MM.1S (cell line): ENCODE results near the gene HECTD2.

ENCODE experiments used
- DNase-seq: peaks from one replicate; pipeline ENCODE4 v3.0.0-alpha.2; 2015
- H2AFZ ChIP-seq: fragments of 300-600 bp; sonication (generic); 2 replicates; pipeline ENCODE4 v1.6.0; 2016; ENCODE audit warnings: antibody characterized with exemption, low read length
- H3F3A ChIP-seq: fragments of 300-600 bp; sonication (generic); 2 replicates; pipeline ENCODE4 v1.6.1; 2016; ENCODE audit warnings: mild to moderate bottlenecking, antibody characterized with exemption, low read length, moderate library complexity, mixed read lengths; ENCODE audit not compliant: insufficient read depth
- H3K27ac ChIP-seq: fragments of 300-600 bp; sonication (generic); 2 replicates; pipeline ENCODE4 v1.5.1; 2016; ENCODE audit warnings: mild to moderate bottlenecking, low read length
- H3K27me3 ChIP-seq: fragments of 300-600 bp; sonication (generic); replicated peaks from 2 replicates; pipeline ENCODE4 v1.6.0; 2016; ENCODE audit warnings: low read length; ENCODE audit not compliant: insufficient read depth
- H3K36me3 ChIP-seq: fragments of 300-600 bp; sonication (generic); replicated peaks from 2 replicates; pipeline ENCODE4 v1.6.1; 2016; ENCODE audit warnings: mild to moderate bottlenecking, low read length, mixed read lengths; ENCODE audit not compliant: insufficient read depth
- H3K4me1 ChIP-seq: fragments of 300-600 bp; sonication (generic); 2 replicates; pipeline ENCODE4 v1.6.1; 2016; ENCODE audit warnings: low read length, mixed read lengths
- H3K4me2 ChIP-seq: fragments of 300-600 bp; sonication (generic); 2 replicates; pipeline ENCODE4 v1.6.0; 2016; ENCODE audit warnings: low read depth, low read length
- H3K4me3 ChIP-seq: fragments of 300-600 bp; sonication (generic); 2 replicates; pipeline ENCODE4 v1.5.1; 2016; ENCODE audit warnings: low read length, mixed read lengths
- H3K79me2 ChIP-seq: fragments of 300-600 bp; sonication (generic); 2 replicates; pipeline ENCODE4 v1.6.1; 2016; ENCODE audit warnings: mixed run types, low read length, mixed read lengths
- H3K9ac ChIP-seq: fragments of 300-600 bp; sonication (generic); 2 replicates; pipeline ENCODE4 v1.6.1; 2016; ENCODE audit warnings: low read length, mixed read lengths
- H3K9me2 ChIP-seq: fragments of 300-600 bp; sonication (generic); replicated peaks from 2 replicates; pipeline ENCODE4 v1.6.1; 2016; ENCODE audit warnings: mild to moderate bottlenecking, low read length, mixed read lengths; ENCODE audit not compliant: insufficient read depth
- H3K9me3 ChIP-seq: fragments of 300-600 bp; sonication (generic); replicated peaks from 2 replicates; pipeline ENCODE4 v1.6.1; 2016; ENCODE audit warnings: mild to moderate bottlenecking, low read length, mixed read lengths; ENCODE audit not compliant: insufficient read depth
- H4K20me1 ChIP-seq: fragments of 300-600 bp; sonication (generic); 2 replicates; pipeline ENCODE4 v1.6.1; 2016; ENCODE audit warnings: mild to moderate bottlenecking, low read length, moderate library complexity, mixed read lengths; ENCODE audit not compliant: insufficient read depth
- EZH2 ChIP-seq: fragments of 300-600 bp; sonication (generic); optimal IDR thresholded peaks from 2 replicates; pipeline ENCODE3; 2017; ENCODE audit warnings: low read depth, mild to moderate bottlenecking, antibody characterized with exemption, low read length, mixed read lengths
- EZH2phosphoT487 ChIP-seq: fragments of 300-600 bp; sonication (generic); IDR thresholded peaks from 2 replicates; pipeline ENCODE4 v1.6.1; 2018; ENCODE audit warnings: antibody characterized with exemption, low read length
- TF ChIP-seq, protein P1 (sequence below): fragments of 300-600 bp; sonication (generic); IDR thresholded peaks from 2 replicates; pipeline ENCODE4 v1.5.1; 2016; ENCODE audit warnings: antibody characterized with exemption, low read length, mixed read lengths

The HECTD2 gene

DNA sequence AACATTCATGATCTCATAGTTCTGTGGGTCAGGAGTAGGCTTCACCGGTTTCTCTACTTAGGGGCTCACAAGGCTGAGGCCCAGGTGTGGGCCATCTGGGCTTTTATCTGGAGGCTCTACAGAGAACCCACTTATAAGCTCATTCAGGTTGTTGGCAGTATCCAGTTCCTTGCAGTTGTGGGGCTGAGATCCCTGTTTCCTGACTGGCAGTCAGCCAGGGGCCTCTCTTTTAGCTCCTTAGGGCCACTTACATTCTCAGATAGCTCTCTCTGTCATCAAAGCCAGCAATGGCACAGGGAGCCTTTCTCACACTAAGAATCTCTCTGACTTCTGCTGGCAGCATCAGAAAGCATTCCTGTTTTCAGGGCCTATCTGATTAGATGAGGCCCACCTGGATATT lies 18.2 kb upstream of the HECTD2 start:
- Histone ChIP-seq H3K9me2 (no peaks in the 10 kb centered on the region), H3K27ac (no peak overlapping the region), H3F3A (peaks cover 11% of the 10 kb centered on the region), H4K20me1 (no peaks in the 10 kb centered on the region), H3K36me3 (no peaks in the 10 kb centered on the region), H2AFZ (no peak overlapping the region), H3K4me3 (no peak overlapping the region), H3K79me2 (no peaks in the 10 kb centered on the region), H3K9me3 (no peaks in the 10 kb centered on the region), H3K4me2 (no peak overlapping the region), H3K27me3 (no peaks in the 10 kb centered on the region), H3K9ac (no peak overlapping the region), H3K4me1 (peaks cover 20% of the 10 kb centered on the region)
- DNase-seq, result no peak
- TF ChIP-seq EZH2 (no peak), EZH2phosphoT487 (no peak)
- TF ChIP-seq, protein P1, sequence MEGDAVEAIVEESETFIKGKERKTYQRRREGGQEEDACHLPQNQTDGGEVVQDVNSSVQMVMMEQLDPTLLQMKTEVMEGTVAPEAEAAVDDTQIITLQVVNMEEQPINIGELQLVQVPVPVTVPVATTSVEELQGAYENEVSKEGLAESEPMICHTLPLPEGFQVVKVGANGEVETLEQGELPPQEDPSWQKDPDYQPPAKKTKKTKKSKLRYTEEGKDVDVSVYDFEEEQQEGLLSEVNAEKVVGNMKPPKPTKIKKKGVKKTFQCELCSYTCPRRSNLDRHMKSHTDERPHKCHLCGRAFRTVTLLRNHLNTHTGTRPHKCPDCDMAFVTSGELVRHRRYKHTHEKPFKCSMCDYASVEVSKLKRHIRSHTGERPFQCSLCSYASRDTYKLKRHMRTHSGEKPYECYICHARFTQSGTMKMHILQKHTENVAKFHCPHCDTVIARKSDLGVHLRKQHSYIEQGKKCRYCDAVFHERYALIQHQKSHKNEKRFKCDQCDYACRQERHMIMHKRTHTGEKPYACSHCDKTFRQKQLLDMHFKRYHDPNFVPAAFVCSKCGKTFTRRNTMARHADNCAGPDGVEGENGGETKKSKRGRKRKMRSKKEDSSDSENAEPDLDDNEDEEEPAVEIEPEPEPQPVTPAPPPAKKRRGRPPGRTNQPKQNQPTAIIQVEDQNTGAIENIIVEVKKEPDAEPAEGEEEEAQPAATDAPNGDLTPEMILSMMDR, result no peak

DNA sequence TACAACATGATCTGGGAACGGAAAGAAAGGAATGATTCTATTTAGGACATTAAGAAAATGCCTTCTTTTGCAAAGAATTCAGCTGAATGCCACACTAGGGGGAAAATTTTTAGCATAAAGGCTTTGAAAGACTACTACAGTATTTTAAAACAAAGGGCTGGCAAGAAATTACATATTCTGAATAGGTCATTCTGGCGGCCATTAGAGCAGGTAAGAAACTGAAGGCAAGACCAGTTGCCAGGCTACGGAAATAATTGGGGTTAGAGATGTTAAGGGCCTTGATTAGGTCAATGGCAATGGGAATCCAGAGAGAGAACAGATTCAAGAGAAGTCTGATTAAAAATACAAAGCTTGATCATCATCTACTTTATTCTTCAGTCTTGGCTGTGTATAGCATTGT lies 3.8 kb upstream of the HECTD2 start:
- Histone ChIP-seq H3K36me3 (no peaks in the 10 kb centered on the region), H3K9ac (no peak overlapping the region), H2AFZ (no peak overlapping the region), H4K20me1 (no peaks in the 10 kb centered on the region), H3K9me3 (no peaks in the 10 kb centered on the region), H3K27me3 (no peaks in the 10 kb centered on the region), H3F3A (peaks cover 4% of the 10 kb centered on the region; the same call in 1 of the 2 replicates), H3K4me3 (no peak overlapping the region), H3K4me2 (no peak overlapping the region), H3K79me2 (peaks cover 7% of the 10 kb centered on the region), H3K27ac (no peak overlapping the region), H3K9me2 (no peaks in the 10 kb centered on the region), H3K4me1 (0 out of 2 replicates have a peak, but pooled peaks cover under 1% of the 10 kb centered on the region)
- TF ChIP-seq EZH2, result no peak
- TF ChIP-seq EZH2phosphoT487, result no peak
- TF ChIP-seq, protein P1, result no peak
- no peak for DNase-seq

DNA sequence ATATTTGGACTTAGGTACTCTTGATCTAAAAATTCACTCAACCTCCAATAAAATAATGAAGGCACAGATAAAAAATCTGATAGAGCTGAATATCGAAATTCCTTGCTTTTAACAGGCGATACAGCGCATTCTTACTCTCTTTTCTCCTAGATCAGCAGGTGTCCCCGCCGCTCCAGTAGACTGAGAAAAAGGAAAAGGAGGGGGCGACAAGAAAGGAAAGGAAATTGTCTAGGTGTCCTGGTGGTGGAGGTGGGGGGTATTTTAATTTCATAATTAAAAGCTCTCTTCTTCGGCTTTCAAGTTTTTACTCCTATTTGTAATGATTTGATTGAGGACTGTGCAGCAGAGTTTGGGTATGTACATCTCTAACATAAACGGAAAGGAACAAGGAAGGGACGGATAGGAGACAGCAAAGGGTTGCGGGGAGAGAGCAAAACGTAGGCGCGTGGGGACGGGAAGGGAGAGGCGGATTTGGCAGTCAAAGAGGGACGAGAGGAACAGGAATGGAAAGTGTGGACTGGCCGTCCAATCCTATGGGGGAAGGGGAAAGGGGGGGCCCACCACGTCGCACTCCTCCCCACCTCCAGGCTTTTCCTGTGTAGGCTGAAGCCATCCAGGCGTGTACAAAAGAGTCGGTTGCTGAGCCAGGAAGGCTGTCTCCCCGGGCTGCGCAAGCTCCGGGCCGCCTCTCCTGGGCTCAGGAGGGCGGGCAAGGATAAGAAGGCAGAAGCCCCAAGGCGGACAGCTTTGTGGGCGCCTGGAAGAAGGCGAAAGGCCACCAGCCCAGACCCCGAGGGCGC lies 875 bp upstream of the HECTD2 start:
- Histone ChIP-seq H2AFZ (peak overlapping the region; percentile 98), H3K9me3 (no peaks in the 10 kb centered on the region), H4K20me1 (no peaks in the 10 kb centered on the region), H3K9me2 (no peaks in the 10 kb centered on the region), H3K27ac (peak overlapping the region; percentile 82), H3K9ac (peak overlapping the region; percentile 97), H3K4me2 (peak overlapping the region; percentile 76), H3K27me3 (no peaks in the 10 kb centered on the region), H3K79me2 (peaks cover 34% of the 10 kb centered on the region), H3K4me3 (peak overlapping the region; percentile 92), H3K36me3 (no peaks in the 10 kb centered on the region), H3K4me1 (0 out of 2 replicates have a peak, but pooled peaks cover 7% of the 10 kb centered on the region), H3F3A (peaks cover 4% of the 10 kb centered on the region; the same call in 1 of the 2 replicates)
- DNase-seq, result peak; percentile 41
- TF ChIP-seq EZH2phosphoT487, result no peak
- TF ChIP-seq, protein P1, result no peak
- no peak for TF ChIP-seq EZH2
